Karpas-422 (cell line): ENCODE results near the gene SARS1. TPM values are rescaled to one million over a fixed set of nuclear protein-coding genes. Genes with fewer than 3 reads are reported as not detected.
A peak's percentile ranks its signal among the peaks of the same experiment; 100 is the strongest.

Experiments used
- DNase-seq: peaks from one replicate; pipeline ENCODE4 v3.0.0-alpha.2; 2015
- H2AFZ ChIP-seq: fragments of 200-600 bp; sonication (generic); 2 replicates; pipeline ENCODE4 v1.6.1; 2014; ENCODE audit warnings: antibody characterized with exemption, low read length, mixed read lengths
- H3K27ac ChIP-seq: fragments of 200-600 bp; sonication (generic); 2 replicates; pipeline ENCODE4 v1.5.1; 2014; ENCODE audit warnings: mild to moderate bottlenecking, low read length, moderate library complexity
- H3K27me3 ChIP-seq: fragments of 200-600 bp; sonication (generic); 2 replicates; pipeline ENCODE4 v1.6.1; 2014; ENCODE audit warnings: low read length, mixed read lengths
- H3K36me3 ChIP-seq: fragments of 200-600 bp; sonication (generic); 2 replicates; pipeline ENCODE4 v1.6.1; 2014; ENCODE audit warnings: low read length, mixed read lengths; ENCODE audit not compliant: insufficient read depth
- H3K4me1 ChIP-seq: fragments of 200-600 bp; sonication (generic); 2 replicates; pipeline ENCODE4 v1.6.1; 2014; ENCODE audit warnings: mild to moderate bottlenecking, low read length, mixed read lengths
- H3K4me2 ChIP-seq: fragments of 200-600 bp; sonication (generic); 2 replicates; pipeline ENCODE4 v1.6.1; 2014; ENCODE audit warnings: low read length, low read depth, mild to moderate bottlenecking; ENCODE audit not compliant: poor library complexity, severe bottlenecking
- H3K4me3 ChIP-seq: fragments of 200-600 bp; sonication (generic); 2 replicates; pipeline ENCODE4 v1.5.1; 2014; ENCODE audit warnings: mild to moderate bottlenecking, antibody characterized with exemption, low read length, mixed read lengths
- H3K79me2 ChIP-seq: fragments of 200-600 bp; sonication (generic); 2 replicates; pipeline ENCODE4 v1.6.1; 2014; ENCODE audit warnings: mild to moderate bottlenecking, low read length, mixed read lengths
- H3K9ac ChIP-seq: fragments of 200-600 bp; sonication (generic); 2 replicates; pipeline ENCODE4 v1.6.0; 2014; ENCODE audit warnings: low read length
- H3K9me2 ChIP-seq: fragments of 200-600 bp; sonication (generic), shearing (Covaris generic); replicated peaks from 2 replicates; pipeline ENCODE4 v1.6.0; 2014; ENCODE audit warnings: mild to moderate bottlenecking, low read length, moderate library complexity; ENCODE audit not compliant: insufficient read depth
- H3K9me3 ChIP-seq: fragments of 300-700, 200-600 bp; sonication (generic); 2 replicates; pipeline ENCODE4 v1.6.1; 2014; ENCODE audit warnings: low read length, mixed read lengths
- H4K20me1 ChIP-seq: fragments of 200-600 bp; sonication (generic); 2 replicates; pipeline ENCODE4 v1.6.1; 2014; ENCODE audit warnings: mild to moderate bottlenecking, antibody characterized with exemption, low read length, low read depth; ENCODE audit not compliant: insufficient read depth
- total RNA-seq: library from RNA; depleted of rRNA; stranded (reverse); fragments of >200 nt; shearing (Covaris generic); gene quantifications from 2 replicates; pipeline ENCODE4 v1.2.3, GENCODE V29; 2014; ENCODE audit warnings: low replicate concordance

SARS1 gene
- total RNA-seq, 1 experiment from 2014 or later: 184 TPM

- peaks cover 6% of the 10 kb centered on the region for H3K4me1 ChIP-seq
- H3K79me2 ChIP-seq: no peaks in the 10 kb centered on the region
- no peak for DNase-seq
- no peak overlapping the region for H3K27ac ChIP-seq
- H3K36me3 ChIP-seq: no peaks in the 10 kb centered on the region
- no peak overlapping the region for H2AFZ ChIP-seq
- H4K20me1 ChIP-seq: peaks cover 5% of the 10 kb centered on the region; the same call in 1 of the 2 replicates
- no peak overlapping the region for H3K4me3 ChIP-seq
- no peak overlapping the region for H3K9ac ChIP-seq
- no peaks in the 10 kb centered on the region for H3K27me3 ChIP-seq
- no peak overlapping the region for H3K4me2 ChIP-seq
- H3K9me2 ChIP-seq: no peaks in the 10 kb centered on the region
- H3K9me3 ChIP-seq: no peaks in the 10 kb centered on the region
Measured at GRCh38 chr1:109246141-109246551, 32.4 kb downstream of the SARS1 start.

GRCh38 chr1:109247401-109248365 lies 34.0 kb downstream of the SARS1 start:
- Histone ChIP-seq H3K79me2 (no peaks in the 10 kb centered on the region), H3K9me2 (no peaks in the 10 kb centered on the region), H3K9me3 (no peaks in the 10 kb centered on the region), H3K4me1 (peaks cover 6% of the 10 kb centered on the region), H3K36me3 (no peaks in the 10 kb centered on the region), H3K9ac (no peak overlapping the region), H3K27ac (no peak overlapping the region), H3K4me2 (no peak overlapping the region), H3K4me3 (no peak overlapping the region), H4K20me1 (peaks cover 5% of the 10 kb centered on the region; the same call in 1 of the 2 replicates), H2AFZ (no peak overlapping the region), H3K27me3 (no peaks in the 10 kb centered on the region)
- no peak for DNase-seq

- no peak overlapping the region for H3K27ac ChIP-seq
- no peak overlapping the region for H2AFZ ChIP-seq
- H3K9ac ChIP-seq: no peak overlapping the region
- H3K4me1 ChIP-seq: peaks cover 10% of the 10 kb centered on the region
- no peaks in the 10 kb centered on the region for H3K9me2 ChIP-seq
- H3K79me2 ChIP-seq: no peaks in the 10 kb centered on the region
- no peaks in the 10 kb centered on the region for H3K9me3 ChIP-seq
- no peak overlapping the region for H3K4me3 ChIP-seq
- no peaks in the 10 kb centered on the region for H3K36me3 ChIP-seq
- DNase-seq: no peak
- no peaks in the 10 kb centered on the region for H3K27me3 ChIP-seq
- no peak overlapping the region for H3K4me2 ChIP-seq
- 0 out of 2 replicates have a peak, but pooled peaks cover 5% of the 10 kb centered on the region for H4K20me1 ChIP-seq
Measured at GRCh38 chr1:109248444-109248796, 34.7 kb downstream of the SARS1 start.

GRCh38 chr1:109248797-109249629 lies 35.3 kb downstream of the SARS1 start, which contains the start of gene CELSR2:
TSS of gene CELSR2 (plus strand) at chr1:109249539. CDS start at chr1:109250080, 541 bp downstream.
- Histone ChIP-seq H3K79me2 (no peaks in the 10 kb centered on the region), H3K9ac (peak within 1 kb of the TSS; percentile 50), H2AFZ (no peak within 1 kb of the TSS), H4K20me1 (0 out of 2 replicates have a peak, but pooled peaks cover 5% of the 10 kb centered on the region), H3K36me3 (no peaks in the 10 kb centered on the region), H3K4me1 (peaks cover 16% of the 10 kb centered on the region), H3K27me3 (no peaks in the 10 kb centered on the region), H3K9me3 (no peaks in the 10 kb centered on the region), H3K9me2 (no peaks in the 10 kb centered on the region), H3K27ac (no peak within 1 kb of the TSS), H3K4me3 (peak within 1 kb of the TSS; percentile 61; the same call in 1 of the 2 replicates), H3K4me2 (peak within 1 kb of the TSS; percentile 65)
- peak; percentile 83 for DNase-seq

GRCh38 chr1:109249654-109250401 lies 36.1 kb downstream of the SARS1 start:
- Histone ChIP-seq H3K9me2 (no peaks in the 10 kb centered on the region), H2AFZ (no peak overlapping the region), H3K4me2 (peak overlapping the region; percentile 65), H3K27me3 (no peaks in the 10 kb centered on the region), H3K79me2 (no peaks in the 10 kb centered on the region), H3K36me3 (no peaks in the 10 kb centered on the region), H4K20me1 (0 out of 2 replicates have a peak, but pooled peaks cover 5% of the 10 kb centered on the region), H3K27ac (no peak overlapping the region), H3K4me1 (peaks cover 18% of the 10 kb centered on the region), H3K9ac (peak overlapping the region; percentile 50), H3K9me3 (no peaks in the 10 kb centered on the region), H3K4me3 (peak overlapping the region; percentile 61; the same call in 1 of the 2 replicates)
- no peak for DNase-seq

DNA sequence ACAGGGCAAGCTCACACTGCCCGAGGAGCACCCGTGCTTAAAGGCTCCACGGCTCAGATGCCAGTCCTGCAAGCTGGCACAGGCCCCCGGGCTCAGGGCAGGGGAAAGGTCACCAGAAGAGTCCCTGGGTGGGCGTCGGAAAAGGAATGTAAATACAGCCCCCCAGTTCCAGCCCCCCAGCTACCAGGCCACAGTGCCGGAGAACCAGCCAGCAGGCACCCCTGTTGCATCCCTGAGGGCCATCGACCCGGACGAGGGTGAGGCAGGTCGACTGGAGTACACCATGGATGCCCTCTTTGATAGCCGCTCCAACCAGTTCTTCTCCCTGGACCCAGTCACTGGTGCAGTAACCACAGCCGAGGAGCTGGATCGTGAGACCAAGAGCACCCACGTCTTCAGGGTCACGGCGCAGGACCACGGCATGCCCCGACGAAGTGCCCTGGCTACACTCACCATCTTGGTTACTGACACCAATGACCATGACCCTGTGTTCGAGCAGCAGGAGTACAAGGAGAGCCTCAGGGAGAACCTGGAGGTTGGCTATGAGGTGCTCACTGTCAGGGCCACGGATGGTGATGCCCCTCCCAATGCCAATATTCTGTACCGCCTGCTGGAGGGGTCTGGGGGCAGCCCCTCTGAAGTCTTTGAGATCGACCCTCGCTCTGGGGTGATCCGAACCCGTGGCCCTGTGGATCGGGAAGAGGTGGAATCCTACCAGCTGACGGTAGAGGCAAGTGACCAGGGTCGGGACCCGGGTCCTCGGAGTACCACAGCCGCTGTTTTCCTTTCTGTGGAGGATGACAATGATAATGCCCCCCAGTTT lies 36.9 kb downstream of the SARS1 start:
- Histone ChIP-seq H3K27ac (no peak overlapping the region), H3K4me3 (peak overlapping the region; percentile 61; the same call in 1 of the 2 replicates), H3K36me3 (no peaks in the 10 kb centered on the region), H3K9me2 (no peaks in the 10 kb centered on the region), H3K9me3 (no peaks in the 10 kb centered on the region), H3K9ac (no peak overlapping the region), H2AFZ (no peak overlapping the region), H3K79me2 (no peaks in the 10 kb centered on the region), H3K4me2 (peak overlapping the region; percentile 65), H3K4me1 (peaks cover 18% of the 10 kb centered on the region), H3K27me3 (no peaks in the 10 kb centered on the region), H4K20me1 (0 out of 2 replicates have a peak, but pooled peaks cover 5% of the 10 kb centered on the region)
- no peak for DNase-seq
